ENCODE measurements around the gene TTC38.

DNA sequence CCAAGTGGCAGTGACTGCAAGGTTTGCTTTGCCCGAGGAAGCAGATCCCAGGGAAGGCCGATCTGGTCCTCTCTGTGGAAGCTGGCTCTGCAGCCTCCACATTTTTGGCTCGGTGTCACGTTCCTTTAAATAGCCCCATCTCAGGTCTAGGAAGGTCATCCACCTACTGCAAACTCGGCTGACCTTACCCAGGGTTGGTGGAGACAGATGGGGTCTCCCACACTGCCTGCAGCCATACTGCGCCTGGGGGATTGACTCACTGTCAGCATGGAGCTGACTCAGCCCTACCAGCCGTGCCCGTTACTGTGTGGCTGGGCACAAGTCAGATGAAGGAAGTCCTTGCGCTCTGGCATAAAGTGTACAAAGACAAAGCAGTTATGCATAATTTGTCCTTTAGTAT lies 34.6 kb upstream of the TTC38 start:
- TF ChIP-seq CTCF (IDR thresholded peaks at IDR 0.05; ENCODE audit: insufficient read depth, low read depth, low read length): no peak
- TF ChIP-seq EZH2 (IDR thresholded peaks at IDR 0.05; ENCODE audit: insufficient read depth, low read length): no peak

All from astrocyte (in vitro differentiated cells and primary cell).